H9 (cell line): ENCODE data around the gene CD200. TPM values are rescaled to one million over a fixed set of nuclear protein-coding genes. Genes with fewer than 3 reads are reported as not detected.
A peak's percentile ranks its signal among the peaks of the same experiment; 100 is the strongest.

Experiments
- DNase-seq: peaks from one replicate; pipeline ENCODE4 v3.0.0-alpha.2; 2017
- H2AFZ ChIP-seq: one replicate; pipeline ENCODE4 v1.6.1; 2013; ENCODE audit warnings: mild to moderate bottlenecking, low read length, control low read depth, moderate library complexity
- H2AK5ac ChIP-seq: 2 replicates; pipeline ENCODE4 v1.6.1; 2013; ENCODE audit warnings: low read length, control low read depth, mixed read lengths; ENCODE audit not compliant: insufficient read length
- H2BK120ac ChIP-seq: one replicate; pipeline ENCODE4 v1.6.1; 2013; ENCODE audit warnings: low read depth, mild to moderate bottlenecking, low read length, control low read depth, inconsistent platforms; ENCODE audit not compliant: poor library complexity, severe bottlenecking
- H2BK12ac ChIP-seq: 2 replicates; pipeline ENCODE4 v1.6.1; 2013; ENCODE audit warnings: low read length, control low read depth, mixed read lengths, low read depth; ENCODE audit not compliant: insufficient read length
- H2BK15ac ChIP-seq: 2 replicates; pipeline ENCODE4 v1.6.1; 2013; ENCODE audit warnings: low read depth, low read length, control low read depth
- H2BK20ac ChIP-seq: one replicate; pipeline ENCODE4 v1.6.1; 2013; ENCODE audit warnings: low read depth, mild to moderate bottlenecking, low read length, control low read depth, inconsistent platforms; ENCODE audit not compliant: poor library complexity, severe bottlenecking
- H2BK5ac ChIP-seq: 2 replicates; pipeline ENCODE4 v1.6.1; 2013; ENCODE audit warnings: low read length, control low read depth, mixed read lengths; ENCODE audit not compliant: insufficient read length
- H3K14ac ChIP-seq: 2 replicates; pipeline ENCODE4 v1.6.1; 2013; ENCODE audit warnings: low read length, control low read depth; ENCODE audit not compliant: insufficient read depth
- H3K18ac ChIP-seq: 2 replicates; pipeline ENCODE4 v1.6.1; 2013; ENCODE audit warnings: low read depth, mild to moderate bottlenecking, mixed read lengths, low read length, control low read depth; ENCODE audit not compliant: insufficient read length
- H3K23ac ChIP-seq: 2 replicates; pipeline ENCODE4 v1.6.1; 2013; ENCODE audit warnings: low read length, control low read depth, mixed read lengths, low read depth; ENCODE audit not compliant: insufficient read length
- H3K23me2 ChIP-seq: 2 replicates; pipeline ENCODE4 v1.6.1; 2013; ENCODE audit warnings: low read depth, mild to moderate bottlenecking, mixed read lengths, low read length, control low read depth; ENCODE audit not compliant: insufficient read length, poor library complexity, severe bottlenecking
- H3K27ac ChIP-seq: 2 replicates; pipeline ENCODE4 v1.5.1; 2013; ENCODE audit warnings: low read length, control low read depth, mixed read lengths, low read depth; ENCODE audit not compliant: insufficient read length
- H3K27me3 ChIP-seq: 2 replicates; pipeline ENCODE4 v1.6.1; 2013; ENCODE audit warnings: low read length, control low read depth, inconsistent platforms; ENCODE audit not compliant: insufficient read depth
- H3K4ac ChIP-seq: 2 replicates; pipeline ENCODE4 v1.6.1; 2013; ENCODE audit warnings: low read depth, mild to moderate bottlenecking, control low read depth, inconsistent platforms, low read length, moderate library complexity
- H3K4me1 ChIP-seq: 2 replicates; pipeline ENCODE4 v1.6.1; 2013; ENCODE audit warnings: low read length, control low read depth, inconsistent platforms; ENCODE audit not compliant: insufficient read depth
- H3K4me2 ChIP-seq: 2 replicates; pipeline ENCODE4 v1.6.1; 2013; ENCODE audit warnings: low read length, control low read depth, mixed read lengths; ENCODE audit not compliant: insufficient read length, insufficient read depth
- H3K56ac ChIP-seq: 2 replicates; pipeline ENCODE4 v1.6.1; 2013; ENCODE audit warnings: low read depth, mild to moderate bottlenecking, mixed read lengths, low read length, control low read depth; ENCODE audit not compliant: insufficient read length
- H3K79me1 ChIP-seq: 2 replicates; pipeline ENCODE4 v1.6.1; 2013; ENCODE audit warnings: low read depth, mild to moderate bottlenecking, moderate library complexity, low read length, control low read depth, inconsistent platforms; ENCODE audit not compliant: insufficient read depth, poor library complexity, severe bottlenecking
- H3K79me2 ChIP-seq: 2 replicates; pipeline ENCODE4 v1.6.1; 2013; ENCODE audit warnings: low read length, control low read depth, inconsistent platforms; ENCODE audit not compliant: insufficient read depth
- H3K9ac ChIP-seq: 2 replicates; pipeline ENCODE4 v1.6.1; 2013; ENCODE audit warnings: low read length, control low read depth, mixed read lengths; ENCODE audit not compliant: insufficient read length; ENCODE audit errors: extremely low read depth
- H3K9me3 ChIP-seq: one replicate; pipeline ENCODE4 v1.6.1; 2013; ENCODE audit warnings: low read depth, low read length, inconsistent platforms; ENCODE audit not compliant: control insufficient read depth
- H3T11ph ChIP-seq: one replicate; pipeline ENCODE4 v1.6.1; 2013; ENCODE audit warnings: mild to moderate bottlenecking, low read length, control low read depth, inconsistent platforms
- H4K20me1 ChIP-seq: one replicate; pipeline ENCODE4 v1.6.1; 2013; ENCODE audit not compliant: control insufficient read depth, insufficient read length, insufficient read depth
- H4K5ac ChIP-seq: 2 replicates; pipeline ENCODE4 v1.6.1; 2013; ENCODE audit warnings: low read depth, mild to moderate bottlenecking, mixed read lengths, low read length, control low read depth; ENCODE audit not compliant: insufficient read length
- H4K8ac ChIP-seq: replicated peaks from 2 replicates; pipeline ENCODE4 v1.6.1; 2013; ENCODE audit warnings: low read length, control low read depth, mixed read lengths, low read depth; ENCODE audit not compliant: insufficient read length
- H4K91ac ChIP-seq: 2 replicates; pipeline ENCODE4 v1.6.1; 2013; ENCODE audit warnings: low read depth, mild to moderate bottlenecking, moderate library complexity, mixed read lengths, low read length, control low read depth; ENCODE audit not compliant: insufficient read length
- H3K27ac Mint-ChIP-seq, 3 experiments: 2 replicates in 2 of 3; 3 replicates in 1 of 3; pipeline ENCODE4 v1.8.0; 2020 to 2021; ENCODE audit warnings: mixed read lengths in 3 of 3, mild to moderate bottlenecking in 1 of 3, moderate library complexity in 1 of 3
- H3K27me3 Mint-ChIP-seq: 2 replicates; pipeline ENCODE4 v1.8.0; 2021; ENCODE audit warnings: low read depth, mild to moderate bottlenecking, moderate library complexity, mixed read lengths
- H3K36me3 Mint-ChIP-seq, 3 experiments: 2 replicates in 2 of 3; 3 replicates in 1 of 3; pipeline ENCODE4 v1.8.0; 2020 to 2021; ENCODE audit warnings: low read depth in 3 of 3, mixed read lengths in 3 of 3; ENCODE audit not compliant: insufficient read depth in 1 of 3
- H3K4me1 Mint-ChIP-seq, 2 experiments: 2 replicates each; pipeline ENCODE4 v1.8.0; 2020; ENCODE audit warnings: mixed read lengths in 2 of 2
- H3K4me3 Mint-ChIP-seq, 2 experiments: 2 replicates in 1 of 2; 3 replicates in 1 of 2; pipeline ENCODE4 v1.8.0; 2020 to 2021; ENCODE audit warnings: mild to moderate bottlenecking in 2 of 2, mixed read lengths in 2 of 2, moderate library complexity in 1 of 2
- H3K9me3 Mint-ChIP-seq, 2 experiments: 2 replicates in 1 of 2; 3 replicates in 1 of 2; pipeline ENCODE4 v1.8.0; 2020; ENCODE audit warnings: mild to moderate bottlenecking in 2 of 2, mixed read lengths in 2 of 2, moderate library complexity in 1 of 2
- WGBS: extraction: QIAGEN DNeasy Blood & Tissue Kit; methylation state at CpG from one replicate; pipeline ENCODE4 v1.1.7; 2013; ENCODE audit warnings: missing lambda C conversion rate, low lambda C conversion rate, mixed read lengths; ENCODE audit not compliant: insufficient read length; ENCODE audit errors: extremely low coverage; 5-methylcytosine and 5-hydroxymethylcytosine counted together
- total RNA-seq: library from RNA; stranded (reverse); gene quantifications from 2 replicates; pipeline ENCODE4 v1.2.1, GENCODE V29; 2021
- TF ChIP-seq, protein P1 (sequence below): fragments of 200-600 bp; sonication (generic); conservative IDR thresholded peaks from 3 replicates; pipeline ENCODE4 v1.8.0; 2021; ENCODE audit warnings: antibody characterized with exemption, mild to moderate bottlenecking

The CD200 gene
- total RNA-seq, 1 experiment from 2014 or later: 51.6 TPM

GRCh38 chr3:112351823-112352222 is 18.9 kb downstream of the CD200 start:
- Histone ChIP-seq H2BK20ac (no peak overlapping the region), H3K18ac (no peak overlapping the region), H3K4me2 (no peak overlapping the region), H3K9ac (no peak overlapping the region), H3K56ac (no peak overlapping the region), H3K23me2 (no peaks in the 10 kb centered on the region), H3K79me1 (peaks cover 6% of the 10 kb centered on the region), H3K79me2 (0 out of 2 replicates have a peak, but pooled peaks cover 4% of the 10 kb centered on the region), H4K5ac (no peak overlapping the region), H3K27ac (no peak overlapping the region), H2BK15ac (no peak overlapping the region), H3K23ac (no peak overlapping the region), H3K9me3 (no peaks in the 10 kb centered on the region), H2AFZ (no peak overlapping the region), H4K20me1 (no peaks in the 10 kb centered on the region), H2BK5ac (no peak overlapping the region), H2BK12ac (no peak overlapping the region), H3K4me1 (peaks cover 24% of the 10 kb centered on the region), H2AK5ac (no peak overlapping the region), H2BK120ac (no peak overlapping the region), H4K91ac (no peak overlapping the region), H3K14ac (no peak overlapping the region), H3K4ac (no peak overlapping the region), H3T11ph (no peak overlapping the region), H4K8ac (no peak overlapping the region), H3K27me3 (no peaks in the 10 kb centered on the region)
- TF ChIP-seq, protein P1, sequence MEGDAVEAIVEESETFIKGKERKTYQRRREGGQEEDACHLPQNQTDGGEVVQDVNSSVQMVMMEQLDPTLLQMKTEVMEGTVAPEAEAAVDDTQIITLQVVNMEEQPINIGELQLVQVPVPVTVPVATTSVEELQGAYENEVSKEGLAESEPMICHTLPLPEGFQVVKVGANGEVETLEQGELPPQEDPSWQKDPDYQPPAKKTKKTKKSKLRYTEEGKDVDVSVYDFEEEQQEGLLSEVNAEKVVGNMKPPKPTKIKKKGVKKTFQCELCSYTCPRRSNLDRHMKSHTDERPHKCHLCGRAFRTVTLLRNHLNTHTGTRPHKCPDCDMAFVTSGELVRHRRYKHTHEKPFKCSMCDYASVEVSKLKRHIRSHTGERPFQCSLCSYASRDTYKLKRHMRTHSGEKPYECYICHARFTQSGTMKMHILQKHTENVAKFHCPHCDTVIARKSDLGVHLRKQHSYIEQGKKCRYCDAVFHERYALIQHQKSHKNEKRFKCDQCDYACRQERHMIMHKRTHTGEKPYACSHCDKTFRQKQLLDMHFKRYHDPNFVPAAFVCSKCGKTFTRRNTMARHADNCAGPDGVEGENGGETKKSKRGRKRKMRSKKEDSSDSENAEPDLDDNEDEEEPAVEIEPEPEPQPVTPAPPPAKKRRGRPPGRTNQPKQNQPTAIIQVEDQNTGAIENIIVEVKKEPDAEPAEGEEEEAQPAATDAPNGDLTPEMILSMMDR: no peak
- peak overlapping the region; percentile 81 to 97 (median 84); a peak in 6 of 7 replicates for H3K27ac Mint-ChIP-seq
- no CpG with 5 or more reads among the region's 2 CpGs for WGBS
- H3K36me3 Mint-ChIP-seq: peaks cover 31 to 67% (median 36%) of the 10 kb centered on the region in 3 experiments
- H3K9me3 Mint-ChIP-seq: no peaks in the 10 kb centered on the region
- DNase-seq: no peak
- peak overlapping the region in 1 of 2 experiments; percentile 53; a peak in 1 of 5 replicates for H3K4me3 Mint-ChIP-seq
- H3K27me3 Mint-ChIP-seq: no peaks in the 10 kb centered on the region
- peaks cover 78 to 92% of the 10 kb centered on the region in 2 experiments for H3K4me1 Mint-ChIP-seq
